ENCODE results near the gene WDR35. TPM values are rescaled to one million over a fixed set of nuclear protein-coding genes. Genes with fewer than 3 reads are reported as not detected.

WDR35 gene
- total RNA-seq, 1 experiment from 2014 or later: 7.2 TPM

GRCh38 chr2:19987936-19988335 lies 2.0 kb downstream of the WDR35 start:
- H3K27me3 ChIP-seq (replicated peaks; ENCODE audit: control insufficient read depth, insufficient read depth, low read length): no peaks in the 10 kb centered on the region
- TF ChIP-seq CTCF (IDR thresholded peaks at IDR 0.05; ENCODE audit: insufficient read depth in 1 of 2, low read depth in 1 of 2, low read length in 1 of 2, severe bottlenecking in 1 of 2, unreplicated experiment in 1 of 2): no peak
- no peak for DNase-seq
- Mint-ChIP-seq H3K9me3 (ENCODE audit: unreplicated experiment) (no peaks in the 10 kb centered on the region), H3K4me1 (ENCODE audit: low read depth, unreplicated experiment) (peaks cover 8% of the 10 kb centered on the region), H3K4me3 (ENCODE audit: unreplicated experiment) (no peak overlapping the region), H3K27me3 (ENCODE audit: insufficient read depth, unreplicated experiment) (no peaks in the 10 kb centered on the region), H3K36me3 (ENCODE audit: insufficient read depth, unreplicated experiment) (peaks cover 8% of the 10 kb centered on the region), H3K27ac (ENCODE audit: unreplicated experiment) (no peak overlapping the region)
- no TSS peak for BruUV-seq (replicated peaks)
- intact Hi-C loops (cut with micrococcal nuclease; ENCODE audit: unreplicated experiment): loop anchor here (2.0 kb wide), 1 partner anchor 31 kb away; no protein-coding TSS in a partner anchor
- CTCF ChIA-PET: no interaction called here
- H3K9me3 ChIP-seq: no peaks in the 10 kb centered on the region
- POLR2A ChIA-PET: no interaction called here
- H3K36me3 ChIP-seq (ENCODE audit: control insufficient read depth, insufficient read depth, low read length): no peaks in the 10 kb centered on the region
- peaks cover 6% of the 10 kb centered on the region for H3K4me1 ChIP-seq
- H3K4me3 ChIP-seq (ENCODE audit: low read depth, low read length): no peak overlapping the region

GRCh38 chr2:19982268-19982667 lies 7.6 kb downstream of the WDR35 start:
- Mint-ChIP-seq H3K9me3 (ENCODE audit: unreplicated experiment) (no peaks in the 10 kb centered on the region), H3K4me3 (ENCODE audit: unreplicated experiment) (no peak overlapping the region), H3K4me1 (ENCODE audit: low read depth, unreplicated experiment) (no peaks in the 10 kb centered on the region), H3K27ac (ENCODE audit: unreplicated experiment) (no peak overlapping the region), H3K36me3 (ENCODE audit: insufficient read depth, unreplicated experiment) (no peaks in the 10 kb centered on the region), H3K27me3 (ENCODE audit: insufficient read depth, unreplicated experiment) (no peaks in the 10 kb centered on the region)
- no peaks in the 10 kb centered on the region for H3K4me1 ChIP-seq
- H3K4me3 ChIP-seq (ENCODE audit: low read depth, low read length): no peak overlapping the region
- TF ChIP-seq CTCF (IDR thresholded peaks at IDR 0.05; ENCODE audit: insufficient read depth in 1 of 2, low read depth in 1 of 2, low read length in 1 of 2, severe bottlenecking in 1 of 2, unreplicated experiment in 1 of 2): no peak
- H3K36me3 ChIP-seq (ENCODE audit: control insufficient read depth, insufficient read depth, low read length): no peaks in the 10 kb centered on the region; the same call in 1 of the 2 replicates
- DNase-seq: no peak
- ChIA-PET POLR2A (no interaction called here), CTCF (no interaction called here)
- no peaks in the 10 kb centered on the region for H3K27me3 ChIP-seq (replicated peaks; ENCODE audit: control insufficient read depth, insufficient read depth, low read length)
- BruUV-seq (replicated peaks): no TSS peak
- intact Hi-C loops (cut with micrococcal nuclease; ENCODE audit: unreplicated experiment): no loop called here
- H3K9me3 ChIP-seq: no peaks in the 10 kb centered on the region

GRCh38 chr2:19979932-19980331 lies 10.0 kb downstream of the WDR35 start:
- Histone ChIP-seq H3K4me1 (no peaks in the 10 kb centered on the region), H3K27me3 (replicated peaks; ENCODE audit: control insufficient read depth, insufficient read depth, low read length) (no peaks in the 10 kb centered on the region), H3K36me3 (ENCODE audit: control insufficient read depth, insufficient read depth, low read length) (no peaks in the 10 kb centered on the region; the same call in 1 of the 2 replicates), H3K4me3 (ENCODE audit: low read depth, low read length) (no peak overlapping the region), H3K9me3 (no peaks in the 10 kb centered on the region)
- intact Hi-C loops (cut with micrococcal nuclease; ENCODE audit: unreplicated experiment): no loop called here
- ChIA-PET POLR2A (no interaction called here), CTCF (no interaction called here)
- H3K27ac Mint-ChIP-seq (ENCODE audit: unreplicated experiment): no peak overlapping the region
- TF ChIP-seq CTCF (IDR thresholded peaks at IDR 0.05; ENCODE audit: insufficient read depth in 1 of 2, low read depth in 1 of 2, low read length in 1 of 2, severe bottlenecking in 1 of 2, unreplicated experiment in 1 of 2): no peak
- no peaks in the 10 kb centered on the region for H3K36me3 Mint-ChIP-seq (ENCODE audit: insufficient read depth, unreplicated experiment)
- no peaks in the 10 kb centered on the region for H3K4me1 Mint-ChIP-seq (ENCODE audit: low read depth, unreplicated experiment)
- DNase-seq: no peak
- H3K9me3 Mint-ChIP-seq (ENCODE audit: unreplicated experiment): no peaks in the 10 kb centered on the region
- no TSS peak for BruUV-seq (replicated peaks)
- H3K4me3 Mint-ChIP-seq (ENCODE audit: unreplicated experiment): no peak overlapping the region
- no peaks in the 10 kb centered on the region for H3K27me3 Mint-ChIP-seq (ENCODE audit: insufficient read depth, unreplicated experiment)
